ENCODE results near the gene DCAF6.

DNA sequence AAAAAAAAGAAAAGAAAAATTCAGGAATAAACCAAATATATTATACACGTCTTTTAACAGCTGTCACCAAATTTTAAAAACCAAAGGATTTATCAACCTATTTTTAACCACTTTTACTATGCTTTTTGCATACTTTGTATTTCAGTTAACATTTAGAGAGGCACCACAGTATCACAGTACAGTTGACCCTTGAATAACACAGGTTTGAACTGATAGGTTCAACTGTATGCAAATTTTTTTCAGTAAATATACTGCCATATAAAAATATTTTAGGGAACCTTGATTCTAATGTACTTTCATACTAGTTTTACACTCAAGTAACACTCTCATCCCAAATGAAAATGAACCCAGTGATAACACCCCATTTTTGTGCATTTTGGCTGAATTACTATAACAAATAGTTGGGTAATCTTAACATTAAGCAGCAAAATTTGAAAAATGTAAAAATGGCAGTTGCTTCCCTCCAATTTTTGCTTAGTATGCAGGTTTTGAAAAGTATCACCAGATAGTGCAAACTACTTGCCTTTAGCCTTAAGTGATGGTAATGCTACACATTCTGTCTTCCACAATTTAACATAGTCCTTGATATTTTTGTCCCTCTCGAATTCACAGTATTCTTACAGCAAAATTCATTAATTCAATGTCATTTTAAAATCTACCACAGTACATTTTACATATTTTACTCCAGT lies 11.8 kb upstream of the DCAF6 start:
- TF ChIP-seq CTCF (conservative IDR thresholded peaks at IDR 0.05; ENCODE audit: low read depth, low read length), result no peak
- no peak for TF ChIP-seq EZH2 (IDR thresholded peaks at IDR 0.05; ENCODE audit: borderline replicate concordance, low read depth, low read length, poor library complexity, severe bottlenecking)
